ENCODE data around the gene KSR1. TPM values are rescaled to one million over a fixed set of nuclear protein-coding genes. Genes with fewer than 3 reads are reported as not detected.

KSR1 gene
- polyA plus RNA-seq, 1 experiment = 28.2 TPM

- no peaks in the 10 kb centered on the region; the same call in 1 of the 2 replicates for H3K9me3 ChIP-seq (ENCODE audit: control insufficient read depth, insufficient read depth, low read length)
- POLR2A ChIA-PET = interaction anchor here (0.7 to 1.6 kb wide), 4 partner anchors 11 to 340 kb away, joined by 3 to 4 read pairs (median 4); partner anchors contain the start of gene KSR1
- no peak for DNase-seq (ENCODE audit: low read depth, low spot score)
- peak overlapping the region; percentile 98 for H3K27ac ChIP-seq (ENCODE audit: low read depth, low read length)
- TF ChIP-seq CTCF (IDR thresholded peaks at IDR 0.05; ENCODE audit: low read depth, low read length) = no peak
- CTCF ChIA-PET = interaction anchor here (0.8 to 2.0 kb wide), 2 partner anchors 23 to 37 kb away, joined by 4 to 8 read pairs; no protein-coding TSS in a partner anchor
- H3K27me3 ChIP-seq (ENCODE audit: control insufficient read depth, insufficient read depth, low read length) = no peaks in the 10 kb centered on the region
- H3K4me3 ChIP-seq (ENCODE audit: low read depth, low read length) = no peak overlapping the region
Observed at GRCh38 chr17:27576477-27577083, 120.3 kb downstream of the KSR1 start.

- no peak overlapping the region for H3K4me3 ChIP-seq (ENCODE audit: low read depth, low read length)
- TF ChIP-seq CTCF (IDR thresholded peaks at IDR 0.05; ENCODE audit: low read depth, low read length) = no peak
- ChIA-PET POLR2A (interaction anchor here (0.7 to 1.6 kb wide), 4 partner anchors 11 to 341 kb away, joined by 3 to 4 read pairs (median 4); partner anchors contain the start of gene KSR1), CTCF (interaction anchor here (0.8 to 2.0 kb wide), 3 partner anchors 22 to 341 kb away, joined by 4 to 8 read pairs (median 5); no protein-coding TSS in a partner anchor)
- no peaks in the 10 kb centered on the region; the same call in 1 of the 2 replicates for H3K9me3 ChIP-seq (ENCODE audit: control insufficient read depth, insufficient read depth, low read length)
- H3K27ac ChIP-seq (ENCODE audit: low read depth, low read length) = peak overlapping the region; percentile 98
- H3K27me3 ChIP-seq (ENCODE audit: control insufficient read depth, insufficient read depth, low read length) = no peaks in the 10 kb centered on the region
- no peak for DNase-seq (ENCODE audit: low read depth, low spot score)
Observed at GRCh38 chr17:27577121-27577761, 121.0 kb downstream of the KSR1 start.

GRCh38 chr17:27577884-27578717, 121.9 kb downstream of the KSR1 start:
- H3K4me3 ChIP-seq (ENCODE audit: low read depth, low read length) = no peak overlapping the region
- no peaks in the 10 kb centered on the region for H3K27me3 ChIP-seq (ENCODE audit: control insufficient read depth, insufficient read depth, low read length)
- no peak for TF ChIP-seq CTCF (IDR thresholded peaks at IDR 0.05; ENCODE audit: low read depth, low read length)
- H3K27ac ChIP-seq (ENCODE audit: low read depth, low read length) = peak overlapping the region; percentile 98
- ChIA-PET POLR2A (interaction anchor here (0.8 to 1.6 kb wide), 3 partner anchors 38 to 122 kb away, joined by 3 to 4 read pairs (median 4); partner anchors contain the start of gene KSR1), CTCF (interaction anchor here (1.0 to 1.4 kb wide), 3 partner anchors 22 to 342 kb away, joined by 3 to 5 read pairs (median 4); no protein-coding TSS in a partner anchor)
- no peak for DNase-seq (ENCODE audit: low read depth, low spot score)
- no peaks in the 10 kb centered on the region; the same call in 1 of the 2 replicates for H3K9me3 ChIP-seq (ENCODE audit: control insufficient read depth, insufficient read depth, low read length)

GRCh38 chr17:27578718-27579085, 122.5 kb downstream of the KSR1 start:
- CTCF ChIA-PET = interaction anchor here (1.0 to 1.4 kb wide), 3 partner anchors 21 to 342 kb away, joined by 3 to 5 read pairs (median 4); no protein-coding TSS in a partner anchor
- Histone ChIP-seq H3K4me3 (ENCODE audit: low read depth, low read length) (no peak overlapping the region), H3K27ac (ENCODE audit: low read depth, low read length) (peak overlapping the region; percentile 98), H3K9me3 (ENCODE audit: control insufficient read depth, insufficient read depth, low read length) (no peaks in the 10 kb centered on the region; the same call in 1 of the 2 replicates), H3K27me3 (ENCODE audit: control insufficient read depth, insufficient read depth, low read length) (no peaks in the 10 kb centered on the region)
- 0 out of 2 replicates have a peak, but pooled peaks have one; percentile 4 for TF ChIP-seq CTCF (IDR thresholded peaks at IDR 0.05; ENCODE audit: low read depth, low read length)
- DNase-seq (ENCODE audit: low read depth, low spot score) = no peak
- POLR2A ChIA-PET = interaction anchor here (0.9 kb wide), 1 partner anchor 44 kb away, joined by 4 read pairs; no protein-coding TSS in a partner anchor

Data from AG04450 (cell line).